Caco-2 (cell line): ENCODE measurements around the gene BRINP3. TPM values are rescaled to one million over a fixed set of nuclear protein-coding genes. Genes with fewer than 3 reads are reported as not detected.

Source experiments
- BruUV-seq: library from RNA; stranded (reverse); fragments of 400-500 nt; replicated peaks from 2 replicates; lab custom pipeline; 2021; lab: Mats Ljungman, UMichigan
- CTCF ChIA-PET: fragments of 300-600 bp; sonication (Branson Sonifier 250); formaldehyde crosslinking; loops from one replicate; lab custom pipeline; 2022; ENCODE audit warnings: antibody characterized with exemption; lab: Charles Lee
- POLR2A ChIA-PET: fragments of 300-600 bp; sonication (Branson Sonifier 250); formaldehyde crosslinking; loops from one replicate; lab custom pipeline; 2022; ENCODE audit warnings: antibody characterized with exemption; lab: Charles Lee
- DNase-seq, 2 experiments: peaks; one replicate each; pipeline versions ENCODE4 v3.0.0 to v3.0.0-alpha.2; 2020 to 2022
- H3K27me3 ChIP-seq: replicated peaks from 2 replicates; pipeline ENCODE4 v1.6.0; 2011; ENCODE audit warnings: low read length; ENCODE audit not compliant: control insufficient read depth, insufficient read depth
- H3K36me3 ChIP-seq: 2 replicates; pipeline ENCODE4 v1.5.1; 2011; ENCODE audit warnings: low read length; ENCODE audit not compliant: control insufficient read depth, insufficient read depth
- H3K4me1 ChIP-seq: fragments of 250-450 bp; sonication (Bioruptor Pico); 2 replicates; pipeline ENCODE4 v1.5.1; 2020; ENCODE audit warnings: mild to moderate bottlenecking
- H3K4me3 ChIP-seq: 2 replicates; pipeline ENCODE4 v1.5.1; 2011; ENCODE audit warnings: low read depth, mild to moderate bottlenecking, control low read depth, low read length
- H3K9me3 ChIP-seq: fragments of 250-450 bp; sonication (Bioruptor Pico); 2 replicates; pipeline ENCODE4 v1.5.1; 2020; ENCODE audit warnings: mild to moderate bottlenecking, moderate library complexity
- H3K27ac Mint-ChIP-seq: one replicate; pipeline ENCODE4 v1.8.0; 2022; ENCODE audit warnings: mixed read lengths; ENCODE audit not compliant: unreplicated experiment
- H3K27me3 Mint-ChIP-seq: one replicate; pipeline ENCODE4 v1.8.0; 2022; ENCODE audit warnings: mixed read lengths; ENCODE audit not compliant: insufficient read depth, unreplicated experiment
- H3K36me3 Mint-ChIP-seq: one replicate; pipeline ENCODE4 v1.8.0; 2022; ENCODE audit warnings: mild to moderate bottlenecking, mixed read lengths; ENCODE audit not compliant: insufficient read depth, unreplicated experiment
- H3K4me1 Mint-ChIP-seq: one replicate; pipeline ENCODE4 v1.8.0; 2022; ENCODE audit warnings: low read depth, mixed read lengths; ENCODE audit not compliant: unreplicated experiment
- H3K4me3 Mint-ChIP-seq: one replicate; pipeline ENCODE4 v1.8.0; 2022; ENCODE audit warnings: mild to moderate bottlenecking, moderate library complexity, mixed read lengths; ENCODE audit not compliant: unreplicated experiment
- H3K9me3 Mint-ChIP-seq: one replicate; pipeline ENCODE4 v1.8.0; 2022; ENCODE audit warnings: mixed read lengths; ENCODE audit not compliant: unreplicated experiment
- intact Hi-C: fragments of 100-400 bp; cut with micrococcal nuclease; formaldehyde crosslinking; loops from one replicate; pipeline ENCODE4 v1.10.0; 2022; ENCODE audit not compliant: unreplicated experiment
- total RNA-seq: library from RNA; stranded (reverse); gene quantifications from 2 replicates; pipeline ENCODE4 v1.2.3, GENCODE V29; 2022
- TF ChIP-seq, protein P1 (sequence below), 2 experiments: fragments of 200-600 bp in 1 of 2; IDR thresholded peaks; 1 replicate in 1 of 2; 2 replicates in 1 of 2; pipeline versions ENCODE4 v1.5.1 to v1.8.0; 2011 to 2022; ENCODE audit warnings: antibody characterized with exemption in 1 of 2, control low read depth in 1 of 2, inconsistent platforms in 1 of 2, low read depth in 1 of 2, low read length in 1 of 2, mild to moderate bottlenecking in 1 of 2, moderate library complexity in 1 of 2; ENCODE audit not compliant: insufficient read depth in 1 of 2, severe bottlenecking in 1 of 2, unreplicated experiment in 1 of 2

The BRINP3 gene
- total RNA-seq, 1 experiment from 2014 or later: not detected

DNA sequence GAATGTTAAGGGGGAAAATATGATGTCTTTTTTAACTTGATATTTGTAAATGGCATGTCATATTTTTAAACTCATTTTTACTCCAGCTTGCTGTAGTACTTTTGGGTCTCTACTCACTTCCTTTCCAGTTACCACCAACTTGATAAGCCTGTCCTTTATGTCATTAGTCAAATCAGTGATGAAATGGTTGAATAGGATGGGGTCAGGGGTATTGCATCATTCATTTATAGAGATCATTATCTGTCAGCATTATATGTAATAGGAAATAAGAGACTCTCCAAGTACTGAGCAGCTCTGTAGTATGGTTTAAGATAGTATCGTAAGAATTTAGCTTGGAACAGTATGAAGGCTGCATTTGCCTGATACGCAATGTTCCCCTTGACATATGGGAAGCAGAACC, 227.3 kb downstream of the BRINP3 start:
- Mint-ChIP-seq H3K27ac (no peak overlapping the region), H3K27me3 (no peaks in the 10 kb centered on the region), H3K36me3 (no peaks in the 10 kb centered on the region), H3K4me3 (no peak overlapping the region), H3K4me1 (no peaks in the 10 kb centered on the region), H3K9me3 (no peaks in the 10 kb centered on the region)
- CTCF ChIA-PET: no interaction called here
- no peaks in the 10 kb centered on the region for H3K4me1 ChIP-seq
- no peak overlapping the region for H3K4me3 ChIP-seq
- intact Hi-C loops: no loop called here
- BruUV-seq: no TSS peak
- H3K27me3 ChIP-seq: no peaks in the 10 kb centered on the region
- H3K9me3 ChIP-seq: no peaks in the 10 kb centered on the region
- POLR2A ChIA-PET: no interaction called here
- TF ChIP-seq, protein P1, sequence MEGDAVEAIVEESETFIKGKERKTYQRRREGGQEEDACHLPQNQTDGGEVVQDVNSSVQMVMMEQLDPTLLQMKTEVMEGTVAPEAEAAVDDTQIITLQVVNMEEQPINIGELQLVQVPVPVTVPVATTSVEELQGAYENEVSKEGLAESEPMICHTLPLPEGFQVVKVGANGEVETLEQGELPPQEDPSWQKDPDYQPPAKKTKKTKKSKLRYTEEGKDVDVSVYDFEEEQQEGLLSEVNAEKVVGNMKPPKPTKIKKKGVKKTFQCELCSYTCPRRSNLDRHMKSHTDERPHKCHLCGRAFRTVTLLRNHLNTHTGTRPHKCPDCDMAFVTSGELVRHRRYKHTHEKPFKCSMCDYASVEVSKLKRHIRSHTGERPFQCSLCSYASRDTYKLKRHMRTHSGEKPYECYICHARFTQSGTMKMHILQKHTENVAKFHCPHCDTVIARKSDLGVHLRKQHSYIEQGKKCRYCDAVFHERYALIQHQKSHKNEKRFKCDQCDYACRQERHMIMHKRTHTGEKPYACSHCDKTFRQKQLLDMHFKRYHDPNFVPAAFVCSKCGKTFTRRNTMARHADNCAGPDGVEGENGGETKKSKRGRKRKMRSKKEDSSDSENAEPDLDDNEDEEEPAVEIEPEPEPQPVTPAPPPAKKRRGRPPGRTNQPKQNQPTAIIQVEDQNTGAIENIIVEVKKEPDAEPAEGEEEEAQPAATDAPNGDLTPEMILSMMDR (IDR thresholded peaks at IDR 0.05; ENCODE audit: insufficient read depth in 1 of 2, low read depth in 1 of 2, low read length in 1 of 2, severe bottlenecking in 1 of 2, unreplicated experiment in 1 of 2): no peak
- H3K36me3 ChIP-seq: no peaks in the 10 kb centered on the region
- DNase-seq: no peak

GRCh38 chr1:190244406-190244805, 233.3 kb downstream of the BRINP3 start:
- no peaks in the 10 kb centered on the region for H3K36me3 Mint-ChIP-seq
- H3K27me3 ChIP-seq: no peaks in the 10 kb centered on the region
- no peak overlapping the region for H3K27ac Mint-ChIP-seq
- no peaks in the 10 kb centered on the region for H3K9me3 Mint-ChIP-seq
- ChIA-PET POLR2A (no interaction called here), CTCF (no interaction called here)
- no peaks in the 10 kb centered on the region for H3K4me1 Mint-ChIP-seq
- H3K36me3 ChIP-seq: no peaks in the 10 kb centered on the region
- H3K27me3 Mint-ChIP-seq: no peaks in the 10 kb centered on the region
- no peaks in the 10 kb centered on the region for H3K9me3 ChIP-seq
- TF ChIP-seq, protein P1 (IDR thresholded peaks at IDR 0.05; ENCODE audit: insufficient read depth in 1 of 2, low read depth in 1 of 2, low read length in 1 of 2, severe bottlenecking in 1 of 2, unreplicated experiment in 1 of 2): no peak
- no peaks in the 10 kb centered on the region for H3K4me1 ChIP-seq
- no TSS peak for BruUV-seq
- no peak overlapping the region for H3K4me3 ChIP-seq
- DNase-seq: no peak
- intact Hi-C loops: no loop called here
- no peak overlapping the region for H3K4me3 Mint-ChIP-seq

DNA sequence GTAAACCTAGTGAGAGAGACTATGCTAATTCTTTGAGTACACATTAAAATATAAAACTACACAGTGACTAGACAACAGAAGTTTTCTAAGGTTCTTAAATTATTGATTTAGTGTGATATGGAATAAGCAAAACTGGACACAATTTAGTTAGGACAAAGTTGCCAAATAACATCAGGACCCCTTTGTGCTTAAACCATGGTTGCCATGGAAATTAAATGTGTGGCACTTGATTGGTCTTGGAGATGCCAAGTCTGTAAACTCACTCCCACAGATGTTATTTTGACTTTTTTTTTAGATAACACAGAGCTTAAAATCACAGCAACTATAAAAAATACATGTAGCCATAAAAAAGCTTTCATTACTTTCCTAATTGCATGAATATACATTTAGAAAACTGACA, 234.6 kb downstream of the BRINP3 start:
- Mint-ChIP-seq H3K4me3 (no peak overlapping the region), H3K27me3 (no peaks in the 10 kb centered on the region), H3K27ac (no peak overlapping the region), H3K36me3 (no peaks in the 10 kb centered on the region), H3K9me3 (no peaks in the 10 kb centered on the region), H3K4me1 (no peaks in the 10 kb centered on the region)
- ChIA-PET POLR2A (no interaction called here), CTCF (no interaction called here)
- TF ChIP-seq, protein P1 (IDR thresholded peaks at IDR 0.05; ENCODE audit: insufficient read depth in 1 of 2, low read depth in 1 of 2, low read length in 1 of 2, severe bottlenecking in 1 of 2, unreplicated experiment in 1 of 2): no peak
- no TSS peak for BruUV-seq
- H3K4me1 ChIP-seq: no peaks in the 10 kb centered on the region
- no peak overlapping the region for H3K4me3 ChIP-seq
- intact Hi-C loops: no loop called here
- H3K9me3 ChIP-seq: no peaks in the 10 kb centered on the region
- no peak for DNase-seq
- H3K36me3 ChIP-seq: no peaks in the 10 kb centered on the region
- H3K27me3 ChIP-seq: no peaks in the 10 kb centered on the region
